TTC549 (cell line): ENCODE results near the gene ACSF2.
"Not testable (repeated sequence)": the region's sequence is repeated elsewhere in the genome, so short reads cannot be mapped to it uniquely, and the experiment has no call there.

Experiments
- FAIRE-seq: peaks from 2 replicates; lab custom pipeline; 2012; peaks lifted over from hg19 to GRCh38; lab: Jason Lieb, UNC

The ACSF2 gene

DNA sequence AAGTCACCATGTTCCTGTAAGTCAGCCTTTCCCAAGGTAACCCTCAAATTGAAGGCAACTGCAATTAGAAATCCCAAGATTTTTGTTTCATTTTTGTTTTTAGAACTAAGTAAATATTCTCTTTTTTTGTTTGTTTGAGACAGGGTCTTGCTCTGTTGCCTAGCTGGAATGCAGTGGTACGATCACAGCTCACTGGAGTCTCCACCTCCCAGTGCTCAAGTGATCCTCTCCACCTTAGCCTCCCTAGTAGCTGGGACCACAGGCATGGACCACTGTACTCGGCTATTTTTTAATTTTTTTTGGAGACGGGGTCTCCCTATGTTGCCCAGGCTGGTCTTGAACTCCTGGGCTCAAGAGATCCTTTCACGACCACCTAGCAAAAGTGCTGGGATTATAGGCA lies 18.1 kb upstream of the ACSF2 start:
- FAIRE-seq = no peak

DNA sequence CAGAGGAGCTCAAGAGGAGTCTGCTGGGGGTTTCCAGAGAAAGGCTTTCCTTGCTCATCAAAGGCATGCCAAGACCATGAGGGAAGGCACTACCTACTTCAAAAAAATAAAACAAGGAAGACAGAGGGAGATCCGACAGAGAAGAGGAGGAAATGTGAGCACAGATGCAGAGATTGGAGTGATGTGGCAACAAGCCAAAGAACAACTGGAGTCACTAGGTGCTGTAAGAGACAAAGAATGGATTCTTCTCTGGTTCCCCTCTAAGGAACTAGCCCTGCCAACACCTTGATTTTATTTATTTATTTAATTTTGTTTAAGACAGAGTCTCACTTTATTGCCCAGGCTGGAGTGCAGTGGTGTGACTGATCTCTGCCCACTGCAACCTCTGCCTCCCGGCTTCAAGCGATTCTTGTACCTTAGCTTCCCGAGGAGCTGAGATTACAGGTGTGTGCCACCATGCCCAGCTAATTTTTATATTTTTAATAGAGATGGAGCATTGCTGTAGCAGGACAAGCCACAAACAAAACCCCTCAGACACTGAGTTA lies 13.8 kb upstream of the ACSF2 start:
- no peak for FAIRE-seq

DNA sequence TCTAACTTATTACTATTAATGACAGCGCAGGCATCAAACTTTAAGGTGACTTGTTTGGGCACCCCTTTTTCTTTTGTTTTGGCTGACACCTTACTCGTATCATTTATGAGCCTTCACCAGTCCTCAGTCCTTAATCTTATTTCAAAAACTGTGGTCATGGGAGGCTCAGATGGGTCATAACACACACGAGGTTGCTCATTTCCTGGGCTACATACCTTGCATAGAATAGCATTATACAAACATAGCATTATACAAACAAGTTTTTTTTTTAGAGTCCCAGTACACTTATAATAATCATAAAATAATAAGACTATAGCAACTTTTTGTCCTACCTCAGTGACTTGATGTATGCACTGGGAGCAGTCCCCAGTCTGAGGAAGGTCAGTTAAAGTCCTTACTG lies 11.2 kb upstream of the ACSF2 start:
- FAIRE-seq = no peak

DNA sequence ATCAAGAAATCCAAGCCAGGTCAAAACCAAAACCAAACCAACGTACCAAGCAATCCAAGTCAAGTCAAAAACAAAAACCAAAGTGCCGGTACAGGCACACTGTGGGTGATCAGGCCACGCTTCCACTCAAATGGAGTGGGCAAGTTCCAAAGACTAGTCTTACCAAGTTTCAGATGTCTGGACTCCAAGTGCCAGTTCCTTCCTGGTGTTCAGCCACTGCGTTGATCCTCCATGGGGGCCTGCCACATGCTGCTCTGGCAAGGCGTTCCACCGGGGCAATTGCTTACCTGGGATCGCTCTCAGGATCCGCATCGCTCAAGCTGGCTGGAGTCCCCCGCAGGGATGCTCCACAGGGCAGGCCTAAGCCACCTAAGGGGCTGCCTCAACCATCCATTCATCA lies 6.4 kb upstream of the ACSF2 start:
- FAIRE-seq = not testable (repeated sequence)

DNA sequence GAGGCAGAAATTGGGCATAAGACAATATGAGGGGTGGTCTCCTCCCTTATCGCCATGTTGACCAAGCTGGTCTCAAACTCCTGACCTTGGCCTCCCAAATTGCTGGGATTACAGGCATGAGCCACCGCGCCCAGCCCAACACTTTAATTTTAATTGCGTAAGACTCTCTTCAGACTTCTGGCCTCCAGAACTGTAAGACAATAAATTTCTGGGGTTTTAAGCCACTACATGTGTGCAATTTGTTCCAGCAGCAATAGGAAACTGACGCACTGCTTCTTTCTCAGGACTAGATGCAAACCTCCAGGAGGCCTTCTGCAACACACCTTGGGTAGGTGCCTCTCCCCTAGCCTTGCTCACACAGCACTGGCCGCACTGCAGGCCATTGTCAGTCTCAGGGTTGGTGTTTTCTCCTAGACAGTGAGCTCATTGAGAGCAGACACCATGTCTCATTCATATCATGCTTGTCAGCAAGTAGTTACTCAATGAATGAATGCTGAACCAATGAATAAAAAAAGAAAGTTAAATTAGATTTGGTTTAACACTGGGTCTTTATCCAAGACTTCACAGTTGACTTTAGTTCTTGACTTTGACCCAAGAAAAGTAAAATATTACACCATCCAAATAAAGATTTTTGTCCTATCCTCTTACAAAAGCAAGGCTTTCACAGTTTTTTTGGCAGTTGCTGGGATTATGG lies 5.5 kb upstream of the ACSF2 start:
- no peak for FAIRE-seq

DNA sequence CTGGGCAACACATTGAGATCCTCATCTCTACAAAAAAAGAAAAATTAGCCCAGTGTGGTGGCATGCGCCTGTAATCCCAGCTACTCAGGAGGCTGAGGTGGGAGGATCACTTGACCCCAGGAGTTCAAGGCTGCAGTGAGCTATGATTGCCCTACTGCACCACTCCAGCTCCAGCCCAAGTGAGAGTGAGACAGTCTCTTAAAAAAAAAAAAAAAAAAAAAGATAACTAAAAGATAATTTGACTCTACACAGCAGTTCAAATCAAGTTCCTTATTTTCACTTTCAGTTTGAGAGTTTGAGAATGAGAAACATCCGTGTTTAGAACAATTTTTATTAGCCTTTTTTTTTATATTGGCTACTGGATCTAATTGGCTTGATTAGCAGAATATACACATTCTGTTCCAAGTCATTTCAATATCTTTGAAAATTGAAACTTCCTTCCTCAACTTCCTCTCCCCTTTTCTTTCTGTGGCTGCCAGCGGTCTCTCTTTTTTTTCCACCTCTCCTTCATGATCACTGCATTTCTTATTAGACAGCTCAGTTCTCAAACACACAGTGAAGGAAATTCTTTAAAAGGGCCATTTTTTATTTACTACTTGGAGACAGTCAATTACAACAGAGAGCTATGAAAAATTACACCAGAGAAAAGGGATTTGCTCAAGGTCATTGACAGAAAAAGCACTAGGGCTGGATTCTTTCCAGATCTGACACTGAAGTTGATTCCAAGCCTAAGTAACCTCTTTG lies 4.5 kb upstream of the ACSF2 start:
- FAIRE-seq = no peak

DNA sequence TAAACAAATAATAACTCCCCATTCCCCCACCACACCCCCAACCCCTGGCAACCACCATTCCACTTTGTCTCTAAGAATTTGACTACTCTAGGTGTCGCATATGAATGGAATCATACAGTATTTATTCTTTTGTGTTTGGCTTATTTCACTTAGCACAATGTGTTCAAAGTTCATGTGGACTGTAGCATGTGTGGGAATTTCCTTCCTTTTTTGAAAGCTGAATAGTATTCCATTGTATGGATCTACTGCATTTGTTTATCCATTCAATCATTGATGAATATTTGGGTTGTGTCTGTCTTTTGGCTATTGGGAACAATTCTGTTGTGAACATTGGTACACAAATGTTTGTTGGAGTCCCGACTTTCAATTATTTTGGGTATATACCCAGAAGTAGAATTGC lies 3.3 kb upstream of the ACSF2 start:
- no peak for FAIRE-seq

DNA sequence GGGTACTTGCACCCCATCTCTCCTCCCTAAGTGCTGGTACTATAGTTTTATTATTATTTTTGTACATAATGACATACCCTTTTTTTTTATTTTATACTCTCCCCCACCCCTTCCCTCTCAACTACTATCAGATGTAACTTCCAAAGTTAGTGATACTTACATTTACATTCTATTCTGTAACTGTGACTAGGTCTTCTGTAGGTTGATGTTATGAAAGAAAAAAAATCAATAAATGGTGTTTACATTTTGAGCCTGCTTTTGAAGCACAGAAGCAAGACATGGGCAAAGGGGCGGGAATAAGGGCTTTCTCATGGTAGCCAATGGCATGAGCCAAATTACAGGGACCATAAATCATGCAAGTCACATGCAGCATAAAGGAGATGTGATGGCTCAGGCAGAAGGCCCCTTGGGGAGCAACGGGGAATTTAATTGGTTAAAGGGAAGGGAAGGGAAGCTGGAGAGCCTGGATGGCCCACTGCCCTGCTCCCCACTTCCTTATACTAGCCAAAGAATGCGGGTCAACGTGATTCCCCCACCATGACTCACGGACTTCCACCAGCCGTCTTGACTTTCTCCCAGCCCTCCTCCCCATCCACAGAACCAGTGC lies 2.4 kb upstream of the ACSF2 start:
- FAIRE-seq = no peak

DNA sequence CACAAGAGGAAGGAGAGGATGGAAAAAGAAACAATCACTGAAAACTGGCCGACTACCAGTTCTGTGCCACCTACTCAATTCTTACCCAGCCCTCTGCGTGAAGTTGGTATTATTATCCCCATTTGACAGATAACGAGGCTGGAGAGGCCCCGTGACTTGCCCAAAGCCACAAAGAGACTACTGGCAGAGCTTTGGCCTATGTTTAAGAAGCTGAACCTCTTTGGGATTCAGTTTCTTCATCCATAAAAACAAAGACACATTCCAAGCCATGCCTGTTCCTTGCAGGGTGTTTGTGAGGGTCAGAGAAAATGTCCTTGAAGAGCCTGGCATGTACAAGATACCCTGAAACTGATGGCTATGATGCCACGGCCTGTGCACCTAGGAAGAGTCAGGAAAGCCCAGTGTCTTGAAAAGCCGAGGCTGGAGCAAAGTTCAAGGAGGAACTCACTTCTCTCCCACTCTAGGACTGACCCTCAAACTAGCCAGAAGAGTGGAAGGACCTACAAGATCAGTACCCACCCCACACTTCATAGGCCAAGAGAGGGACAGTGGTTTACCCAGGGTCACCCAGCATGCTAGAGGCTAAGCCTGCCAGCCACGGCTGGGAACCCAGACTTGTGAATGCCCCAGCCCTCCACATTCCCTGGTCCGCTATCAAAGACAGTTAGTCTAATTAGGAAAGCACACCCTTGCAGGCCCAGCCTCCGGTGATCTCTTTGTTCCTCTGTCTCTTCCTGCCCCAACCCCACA lies 1.6 kb upstream of the ACSF2 start:
- FAIRE-seq = no peak

DNA sequence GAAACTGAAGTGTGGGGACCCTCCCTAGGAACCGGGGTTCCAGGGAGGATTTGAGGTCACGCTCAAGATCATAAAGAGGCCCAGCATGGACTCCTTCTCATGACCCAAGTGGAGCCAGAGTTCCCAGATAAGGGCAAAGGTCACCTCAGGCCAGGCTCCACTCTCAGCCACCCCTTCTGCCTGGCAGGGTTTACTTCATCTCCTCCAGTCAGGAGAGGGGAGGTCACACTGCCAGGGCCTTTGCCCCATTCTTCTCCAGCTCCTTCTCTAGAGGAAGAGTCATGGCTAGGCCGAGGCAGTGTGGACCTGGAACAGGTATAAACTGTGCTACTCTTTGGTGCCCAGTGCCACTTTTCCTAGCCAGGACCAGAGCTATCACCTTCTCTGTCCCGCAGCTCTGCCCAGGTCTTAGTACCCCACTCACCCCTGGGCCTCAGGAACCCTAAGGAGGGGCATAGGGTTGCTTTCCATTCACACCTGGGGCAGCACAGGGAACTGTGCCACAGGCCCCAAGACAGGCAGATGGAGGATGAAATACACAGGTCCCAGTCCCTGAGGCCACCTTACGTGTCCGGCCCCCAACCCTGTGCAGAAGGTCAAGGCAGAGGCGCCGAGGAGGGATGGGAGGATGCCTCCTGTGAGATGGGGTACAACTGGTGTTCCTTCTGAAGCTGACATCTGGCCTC lies 879 bp upstream of the ACSF2 start:
- no peak for FAIRE-seq

DNA sequence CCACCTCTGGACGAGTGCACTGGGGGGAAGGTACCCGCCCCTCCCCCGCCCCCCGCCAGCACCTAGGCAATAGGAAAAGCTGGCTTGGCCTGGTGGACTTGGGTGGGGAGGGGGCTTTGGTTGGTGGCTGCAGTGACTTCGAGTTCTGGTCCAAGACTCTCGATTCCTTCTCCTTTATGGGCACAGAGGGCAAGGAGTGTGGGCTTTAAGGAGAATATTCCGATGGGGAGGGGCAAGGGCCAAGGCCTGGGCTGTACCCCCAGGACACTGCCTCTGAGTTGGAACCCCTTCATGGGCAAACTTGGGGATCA lies 409 bp downstream of the ACSF2 start:
- no peak for FAIRE-seq

DNA sequence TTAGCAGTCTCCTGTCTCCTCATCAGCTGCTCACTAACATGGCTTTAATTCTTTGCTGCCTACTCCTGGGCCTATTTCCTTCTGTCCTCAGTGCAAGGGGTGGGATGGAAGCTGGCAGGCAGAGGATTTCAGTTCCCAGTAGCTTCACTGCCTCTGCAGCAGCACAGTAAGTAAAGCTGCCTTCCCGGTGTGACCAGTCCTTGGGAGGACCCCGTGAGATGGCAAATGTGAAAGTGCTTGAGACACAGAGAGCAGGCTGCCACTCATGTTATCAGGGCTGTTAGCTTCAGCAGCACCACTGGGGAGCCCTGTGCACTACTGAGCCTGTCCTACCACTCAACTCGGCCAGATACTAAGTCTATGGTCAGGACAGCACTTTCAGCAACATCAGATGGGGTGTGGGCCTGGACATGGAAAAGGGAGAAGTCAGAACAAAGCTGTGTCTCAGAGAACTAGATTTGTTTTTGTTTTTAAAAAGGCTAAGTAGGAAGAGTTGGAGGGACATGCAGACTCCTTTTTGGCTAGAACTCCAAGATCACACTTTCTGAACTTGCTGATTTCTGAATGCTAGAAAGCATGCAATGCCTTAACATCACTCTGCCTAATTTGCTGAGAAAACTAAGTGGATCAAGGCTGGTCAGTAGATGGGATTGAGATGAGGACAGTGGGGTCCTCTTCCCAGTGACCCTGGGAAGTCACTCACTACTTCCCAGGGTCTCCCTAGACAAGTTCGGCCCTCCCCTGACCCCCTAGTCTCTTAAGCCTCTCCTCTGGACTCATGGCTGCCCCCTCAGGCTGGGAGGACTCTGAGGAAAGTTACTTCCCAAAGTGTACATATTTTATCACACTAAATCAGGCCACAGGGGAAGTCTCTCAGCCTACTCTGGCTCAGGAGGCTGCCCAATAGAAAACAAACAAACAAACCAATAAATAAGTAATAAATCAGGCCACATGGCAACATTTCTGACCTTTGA lies 1.1 kb downstream of the ACSF2 start:
- FAIRE-seq = no peak

DNA sequence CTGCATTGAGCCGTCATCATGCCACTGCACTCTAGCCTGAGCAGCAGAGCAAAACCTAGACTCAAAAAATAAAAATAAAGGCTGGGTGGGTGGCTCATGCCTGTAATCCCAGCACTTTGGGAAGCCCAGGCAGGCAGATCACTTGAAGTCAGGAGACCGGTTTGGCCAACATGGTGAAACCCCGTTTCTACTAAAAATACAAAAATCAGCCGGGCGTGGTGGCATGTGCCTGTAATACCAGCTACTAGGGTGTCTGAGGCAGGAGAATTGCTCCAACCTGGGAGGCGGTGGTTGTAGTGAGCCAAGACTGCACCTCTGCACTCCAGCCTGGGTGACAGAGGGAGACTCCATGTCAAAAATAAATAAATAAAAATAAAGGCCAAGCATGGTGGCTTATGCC lies 2.1 kb downstream of the ACSF2 start:
- not testable (repeated sequence) for FAIRE-seq

DNA sequence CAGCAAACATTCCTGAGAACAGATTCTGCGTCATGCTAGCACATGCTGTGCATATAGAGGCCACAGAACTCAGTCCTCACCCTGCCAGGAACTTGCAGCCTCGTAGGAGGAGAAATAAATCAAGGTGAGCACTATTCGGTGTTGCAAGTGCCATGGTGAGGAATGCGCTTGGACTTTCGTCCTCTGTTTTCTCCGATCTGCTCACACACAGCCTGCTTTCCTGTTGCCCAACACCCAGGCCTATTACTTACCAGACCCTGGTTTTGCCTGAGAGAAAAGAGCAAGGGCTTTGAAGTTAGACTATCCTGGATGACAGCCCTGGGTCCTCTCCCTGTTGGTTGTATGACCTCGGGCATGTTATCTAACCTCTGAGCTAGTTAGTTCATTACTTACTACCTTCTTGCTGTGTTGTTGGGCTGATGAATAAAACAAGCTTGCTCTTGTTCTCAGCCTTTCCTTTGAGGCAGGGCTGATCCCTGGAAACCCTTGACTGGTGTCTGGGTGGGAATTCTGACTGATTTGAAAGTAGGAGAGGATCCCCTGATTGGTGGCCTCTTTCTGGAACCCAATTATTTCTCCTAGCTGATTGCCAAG lies 2.9 kb downstream of the ACSF2 start:
- FAIRE-seq = no peak

DNA sequence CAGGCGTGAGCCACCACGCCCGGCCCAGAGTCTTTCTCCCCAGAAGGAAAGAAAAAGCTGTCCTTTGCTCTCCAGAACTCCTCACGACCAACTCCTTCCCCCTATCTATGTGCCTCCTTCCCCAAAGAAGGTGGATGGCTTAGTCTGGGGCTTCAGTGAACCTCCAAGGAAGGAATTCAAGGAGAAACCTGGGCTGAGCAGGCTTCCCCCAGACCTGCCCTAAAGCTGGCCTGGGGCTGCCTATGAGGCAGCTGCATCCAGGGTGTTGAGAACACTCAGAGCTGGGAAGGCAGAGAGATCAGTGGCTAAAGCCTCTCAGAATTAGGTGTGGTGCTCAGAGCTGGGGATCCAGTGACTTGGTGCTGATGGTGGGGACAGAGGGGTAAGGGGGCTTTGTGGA lies 3.8 kb downstream of the ACSF2 start:
- FAIRE-seq = no peak

DNA sequence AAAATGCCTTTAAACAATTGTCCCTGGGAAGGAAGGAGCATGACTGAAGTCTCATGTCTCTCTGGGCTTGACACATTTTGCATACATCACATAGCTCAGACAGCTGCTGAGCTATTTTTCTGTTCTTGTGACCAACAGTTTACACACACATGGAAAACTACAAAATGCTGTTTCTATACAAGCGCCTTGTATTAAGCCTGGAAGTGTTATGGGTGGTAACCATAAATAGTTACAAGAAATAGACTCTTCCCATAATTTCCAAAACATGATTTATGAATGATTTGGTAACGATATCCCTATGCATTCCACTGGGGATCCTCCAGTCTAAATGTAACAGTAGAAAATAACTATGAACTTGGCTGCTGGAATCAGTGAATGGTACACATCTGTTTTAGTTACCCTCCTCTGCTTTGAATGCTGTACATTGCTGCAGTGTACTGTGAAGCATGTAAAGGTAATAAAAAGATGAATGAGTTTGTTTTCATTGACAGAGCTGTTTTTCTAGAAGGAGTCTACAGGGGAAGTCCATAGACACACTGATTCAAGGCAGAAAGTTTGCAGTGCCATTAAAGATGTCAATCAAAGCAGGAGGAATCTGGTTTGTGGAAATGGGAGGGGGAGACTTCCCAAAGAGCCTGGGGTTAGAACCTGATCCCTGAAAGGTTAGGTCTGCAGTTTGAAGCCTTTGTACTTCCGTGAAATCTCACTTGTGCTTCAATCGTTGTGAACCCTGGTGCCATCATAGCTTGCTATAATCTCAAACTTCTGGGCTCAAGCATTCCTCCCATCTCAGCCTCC lies 5.0 kb downstream of the ACSF2 start:
- no peak for FAIRE-seq

DNA sequence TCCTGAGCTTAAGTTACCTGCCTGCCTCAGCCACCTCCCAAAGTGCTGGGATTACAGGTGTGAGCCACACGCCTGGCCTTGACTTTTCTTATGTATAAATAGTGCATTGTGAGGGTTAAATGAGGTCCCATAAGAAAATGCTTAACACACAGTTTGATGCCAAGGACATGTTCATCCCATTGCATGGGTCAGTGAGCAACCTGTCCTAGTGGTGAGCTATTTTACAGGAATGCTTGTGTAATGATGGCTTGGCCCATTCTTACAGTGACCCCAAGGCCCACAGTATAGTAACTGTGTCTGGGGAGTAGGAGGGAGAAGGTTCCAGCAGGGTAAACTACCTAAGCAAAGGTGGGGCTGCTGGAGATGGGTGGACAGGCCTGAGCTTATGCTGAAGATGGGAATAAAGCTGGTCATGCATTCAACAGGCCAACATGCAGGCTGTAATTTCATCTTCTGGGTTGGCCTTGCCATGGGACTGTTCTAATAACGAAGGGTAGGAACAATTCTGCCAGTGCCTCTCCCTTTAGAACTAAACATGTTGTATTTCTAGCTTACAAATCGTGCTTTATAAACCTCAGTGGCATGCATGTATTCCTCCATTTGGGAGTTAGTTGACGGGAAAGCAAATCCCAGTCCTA lies 6.2 kb downstream of the ACSF2 start:
- FAIRE-seq = no peak

DNA sequence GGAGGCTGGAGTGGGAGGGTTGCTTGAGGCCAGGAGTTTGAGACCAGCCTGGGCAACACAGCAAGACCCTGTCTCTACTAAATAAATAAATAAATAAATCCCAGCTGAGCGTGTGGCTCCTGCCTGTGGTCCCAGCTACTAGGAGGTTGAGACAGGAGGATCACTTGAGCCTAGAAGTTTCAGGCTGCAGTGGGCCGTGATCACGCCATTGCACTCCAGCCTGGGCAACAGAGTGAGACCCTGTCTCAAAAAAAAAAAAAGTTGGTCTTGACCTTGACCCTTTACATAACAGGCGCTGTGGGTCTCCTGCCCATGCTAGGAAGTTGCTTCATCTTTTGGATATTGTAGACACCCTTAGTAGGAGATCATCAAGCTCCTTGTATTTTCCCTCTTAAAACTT lies 11.4 kb downstream of the ACSF2 start:
- FAIRE-seq = no peak

DNA sequence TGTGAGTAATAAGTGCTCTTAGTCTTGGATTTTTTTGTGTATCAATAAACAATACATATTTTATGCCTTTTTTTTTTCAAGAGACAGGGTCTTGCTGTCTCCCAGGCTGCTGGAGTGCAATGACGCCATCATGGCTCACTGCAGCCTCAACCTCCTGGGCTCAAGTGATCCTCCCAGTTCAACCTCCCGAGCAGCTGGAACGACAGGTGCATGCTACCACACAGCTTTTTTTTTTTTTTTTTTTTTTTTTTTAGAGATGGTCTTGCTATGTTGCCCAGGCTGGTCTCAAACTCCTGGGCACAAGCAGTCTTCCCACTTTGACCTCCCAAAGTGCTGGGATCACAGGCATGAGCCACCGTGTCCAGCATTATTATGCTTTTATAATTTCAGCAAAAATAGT lies 13.0 kb downstream of the ACSF2 start:
- FAIRE-seq = no peak
